Upper lobe of left lung (tissue), 6 donors: ENCODE measurements around the gene KRT1. TPM values are rescaled to one million over a fixed set of nuclear protein-coding genes. Genes with fewer than 3 reads are reported as not detected.

Source experiments
- ATAC-seq, 2 donors: fragments of 200-7000 bp; cut with Tn5 transposase; one replicate each; pipeline ENCODE4 v1.9.1; 2022; ENCODE audit warnings: mild to moderate bottlenecking in 2 of 2, moderate library complexity in 2 of 2; ENCODE audit not compliant: low FRiP score in 2 of 2
- DNase-seq, 2 donors: peaks; one replicate each; pipeline ENCODE4 v3.0.0-alpha.2; 2019 to 2020
- H3K27ac ChIP-seq, 4 donors: fragments of 200-600 bp; sonication (generic); one replicate each; pipeline ENCODE4 v1.5.1; 2016 to 2019
- H3K27me3 ChIP-seq, 4 donors: fragments of 200-600 bp; sonication (generic); one replicate each; pipeline ENCODE4 v1.5.1; 2017 to 2019
- H3K36me3 ChIP-seq, 4 donors: fragments of 200-600 bp; sonication (generic); one replicate each; pipeline ENCODE4 v1.5.1; 2016 to 2019
- H3K4me1 ChIP-seq, 4 donors: fragments of 200-600 bp; sonication (generic); one replicate each; pipeline ENCODE4 v1.5.1; 2018 to 2019
- H3K4me3 ChIP-seq, 4 donors: fragments of 200-600 bp; sonication (generic); one replicate each; pipeline ENCODE4 v1.5.1; 2017 to 2019; ENCODE audit warnings: mild to moderate bottlenecking in 2 of 4, moderate library complexity in 1 of 4
- H3K9me3 ChIP-seq, 4 donors: fragments of 200-600 bp; sonication (generic); one replicate each; pipeline ENCODE4 v1.5.1; 2018 to 2019
- CTCF ChIP-seq, 6 experiments: fragments of 450-650 bp in 4 of 6; fragments of 200-600 bp in 2 of 6; sonication (generic) in 2 of 6; IDR thresholded peaks; one replicate each; pipeline ENCODE4 v1.5.1; 2016 to 2019; ENCODE audit warnings: antibody characterized with exemption in 6 of 6
- EP300 ChIP-seq, 4 donors: sonication (generic); formaldehyde crosslinking; IDR thresholded peaks; one replicate each; pipeline ENCODE4 v1.5.1; 2017; ENCODE audit warnings: antibody characterized with exemption in 4 of 4, control low read depth in 2 of 4
- POLR2A ChIP-seq, 4 donors: fragments of 450-650 bp; IDR thresholded peaks; one replicate each; pipeline ENCODE4 v1.5.1; 2016 to 2017; ENCODE audit warnings: antibody characterized with exemption in 4 of 4, mild to moderate bottlenecking in 2 of 4
- POLR2AphosphoS5 ChIP-seq, 2 donors: sonication (generic); formaldehyde crosslinking; IDR thresholded peaks; one replicate each; pipeline ENCODE4 v1.5.1; 2017; ENCODE audit warnings: antibody characterized with exemption in 2 of 2
- WGBS, 2 donors: methylation state at CpG; one replicate each; pipeline ENCODE4 v1.1.5; 2017 to 2018; 5-methylcytosine and 5-hydroxymethylcytosine counted together
- total RNA-seq, 6 donors: library from RNA; depleted of rRNA in 4 of 6; stranded (reverse); fragments of >200 nt in 4 of 6; gene quantifications; one replicate each; pipeline versions ENCODE4 v1.1.0 to v1.2.1, GENCODE V29; 2016 to 2021
- donor health status: DM: no; HTN: no; CAD: no; lungs with moderate emphysema.
- donor health status: DM: no; HTN: yes; CAD: no; lungs with severe emphysema.

KRT1 gene
- total RNA-seq, 6 donors from 2014 or later, result 0.37 to 2.4 TPM; not detected in 4

GRCh38 chr12:52667931-52668330 is 12.3 kb downstream of the KRT1 start:
- H3K9me3 ChIP-seq, result no peaks in the 10 kb centered on the region
- 78 to 79% methylated on average over 7 of the region's 7 CpGs for WGBS, 2 donors
- DNase-seq, result no peak

GRCh38 chr12:52667509-52667908 is 12.7 kb downstream of the KRT1 start:
- no peaks in the 10 kb centered on the region for H3K9me3 ChIP-seq
- 67 to 69% methylated on average over 9 of the region's 9 CpGs for WGBS, 2 donors
- no peak overlapping the region for H3K27ac ChIP-seq
- H3K4me3 ChIP-seq, result no peak overlapping the region
- H3K4me1 ChIP-seq, result no peaks in the 10 kb centered on the region
- no peaks in the 10 kb centered on the region for H3K36me3 ChIP-seq
- DNase-seq (no peak), ATAC-seq (no peak)
- TF ChIP-seq POLR2A (IDR thresholded peaks at IDR 0.05), result no peak
- no peak for TF ChIP-seq EP300 (IDR thresholded peaks at IDR 0.05)
- TF ChIP-seq CTCF (IDR thresholded peaks at IDR 0.05), result no peak
- TF ChIP-seq POLR2AphosphoS5 (IDR thresholded peaks at IDR 0.05), result no peak
- no peaks in the 10 kb centered on the region for H3K27me3 ChIP-seq

More at GRCh38 chr12:52667931-52668330, 12.3 kb downstream of the KRT1 start:
- no peak overlapping the region for H3K4me3 ChIP-seq
- no peaks in the 10 kb centered on the region for H3K27me3 ChIP-seq
- no peak overlapping the region for H3K27ac ChIP-seq
- TF ChIP-seq POLR2AphosphoS5 (IDR thresholded peaks at IDR 0.05) (no peak), POLR2A (IDR thresholded peaks at IDR 0.05) (no peak), EP300 (IDR thresholded peaks at IDR 0.05) (no peak), CTCF (IDR thresholded peaks at IDR 0.05) (no peak)
- no peaks in the 10 kb centered on the region for H3K36me3 ChIP-seq
- no peaks in the 10 kb centered on the region for H3K4me1 ChIP-seq
- ATAC-seq, result no peak

GRCh38 chr12:52666471-52666870 is 13.7 kb downstream of the KRT1 start:
- H3K4me1 ChIP-seq, result no peaks in the 10 kb centered on the region
- 67 to 78% methylated on average over 3 of the region's 3 CpGs for WGBS, 2 donors
- DNase-seq, result no peak
- H3K27me3 ChIP-seq, result no peaks in the 10 kb centered on the region
- no peaks in the 10 kb centered on the region for H3K36me3 ChIP-seq
- ATAC-seq, result no peak
- H3K9me3 ChIP-seq, result no peaks in the 10 kb centered on the region
- no peak overlapping the region for H3K27ac ChIP-seq
- no peak for TF ChIP-seq EP300 (IDR thresholded peaks at IDR 0.05)
- no peak for TF ChIP-seq POLR2A (IDR thresholded peaks at IDR 0.05)
- no peak for TF ChIP-seq POLR2AphosphoS5 (IDR thresholded peaks at IDR 0.05)
- TF ChIP-seq CTCF (IDR thresholded peaks at IDR 0.05), result no peak
- no peak overlapping the region for H3K4me3 ChIP-seq

GRCh38 chr12:52663420-52663819 is 16.8 kb downstream of the KRT1 start:
- no peak for TF ChIP-seq POLR2A (IDR thresholded peaks at IDR 0.05)
- no peak for TF ChIP-seq CTCF (IDR thresholded peaks at IDR 0.05)
- TF ChIP-seq EP300 (IDR thresholded peaks at IDR 0.05), result no peak
- H3K9me3 ChIP-seq, result no peaks in the 10 kb centered on the region
- DNase-seq (no peak), ATAC-seq (no peak)
- no peaks in the 10 kb centered on the region for H3K27me3 ChIP-seq
- no peak overlapping the region for H3K4me3 ChIP-seq
- H3K27ac ChIP-seq, result no peak overlapping the region
- H3K4me1 ChIP-seq, result no peaks in the 10 kb centered on the region
- no peaks in the 10 kb centered on the region for H3K36me3 ChIP-seq

GRCh38 chr12:52662918-52663229 is 17.3 kb downstream of the KRT1 start:
- no peak overlapping the region for H3K27ac ChIP-seq
- TF ChIP-seq CTCF (IDR thresholded peaks at IDR 0.05), result no peak
- TF ChIP-seq POLR2AphosphoS5 (IDR thresholded peaks at IDR 0.05), result no peak
- TF ChIP-seq EP300 (IDR thresholded peaks at IDR 0.05), result no peak
- no peak for TF ChIP-seq POLR2A (IDR thresholded peaks at IDR 0.05)
- H3K36me3 ChIP-seq, result no peaks in the 10 kb centered on the region
- no peaks in the 10 kb centered on the region for H3K27me3 ChIP-seq
- H3K4me1 ChIP-seq, result no peaks in the 10 kb centered on the region
- no peaks in the 10 kb centered on the region for H3K9me3 ChIP-seq
- DNase-seq, result no peak
- no peak for ATAC-seq
- H3K4me3 ChIP-seq, result no peak overlapping the region
